Measurements from ENCODE around the gene YOD1. TPM values are rescaled to one million over a fixed set of nuclear protein-coding genes. Genes with fewer than 3 reads are reported as not detected.

The YOD1 gene
- total and polyA plus RNA-seq, 2 of the 13 experiments (the other 11 are each of a cell fraction or from before 2014, with no cell fraction given): 3.4 to 9.1 TPM

DNA sequence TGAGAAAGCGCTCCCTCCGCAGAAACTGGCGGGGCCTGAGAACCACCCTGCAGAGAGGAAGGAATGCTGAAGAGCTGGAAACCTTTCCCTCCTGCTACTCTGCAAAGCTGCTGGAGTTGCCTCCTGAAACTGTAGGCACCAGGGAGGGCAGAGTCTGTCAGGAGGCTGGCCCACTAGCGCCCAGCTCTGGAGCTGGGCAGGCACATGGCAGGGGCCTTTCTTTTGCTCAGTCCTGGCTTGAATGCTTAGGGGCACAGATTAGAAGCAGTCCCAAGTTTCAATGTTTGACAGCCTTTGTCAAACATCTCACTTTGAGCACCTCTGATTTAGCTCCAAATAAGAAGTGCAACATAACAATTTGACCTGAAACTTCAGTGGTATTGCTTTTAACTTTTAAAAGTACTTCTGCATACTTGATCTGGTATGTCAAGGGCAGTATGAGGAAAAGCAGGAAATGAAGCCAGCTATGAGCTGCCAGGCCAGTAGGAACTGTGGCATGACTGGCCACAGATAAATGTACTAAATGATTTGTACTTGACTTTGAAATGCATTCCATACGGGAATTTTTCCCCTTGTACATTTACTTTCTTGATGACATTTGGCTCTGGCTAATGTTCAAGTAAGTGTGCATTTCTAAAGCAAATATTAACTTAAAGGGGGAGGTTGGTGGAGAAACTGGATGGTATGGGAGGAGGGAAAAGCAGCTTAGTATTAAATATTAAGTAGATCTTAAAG is 25.7 kb downstream of the YOD1 start (continued):
- TF ChIP-seq, protein P1, sequence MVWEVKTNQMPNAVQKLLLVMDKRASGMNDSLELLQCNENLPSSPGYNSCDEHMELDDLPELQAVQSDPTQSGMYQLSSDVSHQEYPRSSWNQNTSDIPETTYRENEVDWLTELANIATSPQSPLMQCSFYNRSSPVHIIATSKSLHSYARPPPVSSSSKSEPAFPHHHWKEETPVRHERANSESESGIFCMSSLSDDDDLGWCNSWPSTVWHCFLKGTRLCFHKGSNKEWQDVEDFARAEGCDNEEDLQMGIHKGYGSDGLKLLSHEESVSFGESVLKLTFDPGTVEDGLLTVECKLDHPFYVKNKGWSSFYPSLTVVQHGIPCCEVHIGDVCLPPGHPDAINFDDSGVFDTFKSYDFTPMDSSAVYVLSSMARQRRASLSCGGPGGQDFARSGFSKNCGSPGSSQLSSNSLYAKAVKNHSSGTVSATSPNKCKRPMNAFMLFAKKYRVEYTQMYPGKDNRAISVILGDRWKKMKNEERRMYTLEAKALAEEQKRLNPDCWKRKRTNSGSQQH (CRISPR knock-in tag; IDR thresholded peaks at IDR 0.05; ENCODE audit: low read depth): no peak
- TF ChIP-seq MAZ (IDR thresholded peaks at IDR 0.05; ENCODE audit: borderline replicate concordance, low read depth, low read length) (no peak), MAZ (CRISPR knock-in tag; IDR thresholded peaks at IDR 0.05; ENCODE audit: low read depth) (no peak), DNMT1 (CRISPR knock-in tag; IDR thresholded peaks at IDR 0.05) (no peak), ZNF768 (CRISPR knock-in tag; IDR thresholded peaks at IDR 0.05) (no peak), ZNF772 (CRISPR knock-in tag; IDR thresholded peaks at IDR 0.05) (no peak), SUZ12 (IDR thresholded peaks at IDR 0.05; ENCODE audit: low read depth, low read length) (no peak), ZNF143 (CRISPR knock-in tag; IDR thresholded peaks at IDR 0.05) (no peak), ZFY (CRISPR knock-in tag; IDR thresholded peaks at IDR 0.05) (no peak), ZMAT3 (CRISPR knock-in tag; conservative IDR thresholded peaks at IDR 0.05) (no peak), FLYWCH1 (CRISPR knock-in tag; IDR thresholded peaks at IDR 0.05) (no peak), YY1 (IDR thresholded peaks at IDR 0.05; ENCODE audit: insufficient read depth, insufficient replicate concordance, low read depth, low read length) (no peak), KLF16 (CRISPR knock-in tag; IDR thresholded peaks at IDR 0.05) (0 out of 4 replicates have a peak, but pooled peaks of 1 of the 2 experiments have one; percentile 54), KLF6 (CRISPR knock-in tag; IDR thresholded peaks at IDR 0.05) (no peak), ZNF605 (CRISPR knock-in tag; IDR thresholded peaks at IDR 0.05) (no peak), SCMH1 (CRISPR knock-in tag; IDR thresholded peaks at IDR 0.05; ENCODE audit: borderline replicate concordance) (no peak), ELF4 (CRISPR knock-in tag; IDR thresholded peaks at IDR 0.05; ENCODE audit: borderline replicate concordance) (no peak)
- TF ChIP-seq, protein P2, sequence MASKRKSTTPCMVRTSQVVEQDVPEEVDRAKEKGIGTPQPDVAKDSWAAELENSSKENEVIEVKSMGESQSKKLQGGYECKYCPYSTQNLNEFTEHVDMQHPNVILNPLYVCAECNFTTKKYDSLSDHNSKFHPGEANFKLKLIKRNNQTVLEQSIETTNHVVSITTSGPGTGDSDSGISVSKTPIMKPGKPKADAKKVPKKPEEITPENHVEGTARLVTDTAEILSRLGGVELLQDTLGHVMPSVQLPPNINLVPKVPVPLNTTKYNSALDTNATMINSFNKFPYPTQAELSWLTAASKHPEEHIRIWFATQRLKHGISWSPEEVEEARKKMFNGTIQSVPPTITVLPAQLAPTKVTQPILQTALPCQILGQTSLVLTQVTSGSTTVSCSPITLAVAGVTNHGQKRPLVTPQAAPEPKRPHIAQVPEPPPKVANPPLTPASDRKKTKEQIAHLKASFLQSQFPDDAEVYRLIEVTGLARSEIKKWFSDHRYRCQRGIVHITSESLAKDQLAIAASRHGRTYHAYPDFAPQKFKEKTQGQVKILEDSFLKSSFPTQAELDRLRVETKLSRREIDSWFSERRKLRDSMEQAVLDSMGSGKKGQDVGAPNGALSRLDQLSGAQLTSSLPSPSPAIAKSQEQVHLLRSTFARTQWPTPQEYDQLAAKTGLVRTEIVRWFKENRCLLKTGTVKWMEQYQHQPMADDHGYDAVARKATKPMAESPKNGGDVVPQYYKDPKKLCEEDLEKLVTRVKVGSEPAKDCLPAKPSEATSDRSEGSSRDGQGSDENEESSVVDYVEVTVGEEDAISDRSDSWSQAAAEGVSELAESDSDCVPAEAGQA (IDR thresholded peaks at IDR 0.05; ENCODE audit: low read depth): no peak
- TF ChIP-seq, protein P2 (CRISPR knock-in tag; IDR thresholded peaks at IDR 0.05; ENCODE audit: borderline replicate concordance): no peak
